Measurements from ENCODE around the gene RNASE4. TPM values are rescaled to one million over a fixed set of nuclear protein-coding genes. Genes with fewer than 3 reads are reported as not detected.

RNASE4 gene
- total and polyA plus RNA-seq, 10 donors: 0.89 to 19.9 (median 9.1) TPM

GRCh38 chr14:20644520-20644919 lies 39.8 kb upstream of the RNASE4 start:
- no peak overlapping the region for H3K4me3 ChIP-seq
- TF ChIP-seq CTCF (IDR thresholded peaks at IDR 0.05 in 8 of 11, conservative IDR thresholded peaks at IDR 0.05 in 3 of 11): no peak
- no peak for TF ChIP-seq POLR2AphosphoS5 (IDR thresholded peaks at IDR 0.05)
- TF ChIP-seq POLR2A (IDR thresholded peaks at IDR 0.05): no peak
- H3K4me1 ChIP-seq: no peaks in the 10 kb centered on the region
- DNase-seq: no peak
- H3K9me3 ChIP-seq: no peaks in the 10 kb centered on the region
- no peak overlapping the region for H3K27ac ChIP-seq
- WGBS, 5 donors: 89 to 100% (median 97%) methylated on average over 2 of the region's 2 CpGs
- peaks cover 0 to 25% (median 0%) of the 10 kb centered on the region in 7 donors for H3K27me3 ChIP-seq (replicated peaks in 1 of 7)
- intact Hi-C loops (cut with DNase I; ENCODE audit: low total_unique reads): no loop called here
- H3K36me3 ChIP-seq: no peaks in the 10 kb centered on the region

DNA sequence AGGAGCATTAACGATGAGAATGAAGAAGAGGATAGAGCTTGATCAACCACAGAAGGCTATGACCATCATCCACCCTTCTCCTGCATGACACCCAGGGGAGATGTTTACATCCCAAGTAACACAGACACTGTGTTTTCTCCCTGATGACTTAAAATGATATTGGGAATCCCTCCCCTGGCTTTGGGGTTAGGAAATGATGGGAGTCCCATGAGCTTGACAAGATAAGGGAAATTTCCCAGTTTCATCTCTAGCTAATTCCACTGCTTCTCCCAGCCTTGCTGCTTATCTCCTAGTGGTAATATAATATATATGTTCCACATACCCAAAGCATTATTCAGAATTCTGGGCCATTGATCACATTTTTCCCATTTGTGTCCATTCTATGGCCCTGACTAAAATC lies 38.9 kb upstream of the RNASE4 start:
- no peak overlapping the region for H3K27ac ChIP-seq
- H3K4me3 ChIP-seq: no peak overlapping the region
- no peaks in the 10 kb centered on the region for H3K4me1 ChIP-seq
- peaks cover 0 to 34% (median 3%) of the 10 kb centered on the region in 7 donors for H3K27me3 ChIP-seq (replicated peaks in 1 of 7)
- intact Hi-C loops (cut with DNase I; ENCODE audit: low total_unique reads): no loop called here
- WGBS, 5 donors: 86 to 97% (median 93%) methylated on average over 1 of the region's 1 CpG
- no peak for DNase-seq
- TF ChIP-seq CTCF (IDR thresholded peaks at IDR 0.05 in 8 of 11, conservative IDR thresholded peaks at IDR 0.05 in 3 of 11): no peak
- no peak for TF ChIP-seq POLR2A (IDR thresholded peaks at IDR 0.05)
- TF ChIP-seq POLR2AphosphoS5 (IDR thresholded peaks at IDR 0.05): no peak
- no peaks in the 10 kb centered on the region for H3K9me3 ChIP-seq
- no peaks in the 10 kb centered on the region for H3K36me3 ChIP-seq

DNA sequence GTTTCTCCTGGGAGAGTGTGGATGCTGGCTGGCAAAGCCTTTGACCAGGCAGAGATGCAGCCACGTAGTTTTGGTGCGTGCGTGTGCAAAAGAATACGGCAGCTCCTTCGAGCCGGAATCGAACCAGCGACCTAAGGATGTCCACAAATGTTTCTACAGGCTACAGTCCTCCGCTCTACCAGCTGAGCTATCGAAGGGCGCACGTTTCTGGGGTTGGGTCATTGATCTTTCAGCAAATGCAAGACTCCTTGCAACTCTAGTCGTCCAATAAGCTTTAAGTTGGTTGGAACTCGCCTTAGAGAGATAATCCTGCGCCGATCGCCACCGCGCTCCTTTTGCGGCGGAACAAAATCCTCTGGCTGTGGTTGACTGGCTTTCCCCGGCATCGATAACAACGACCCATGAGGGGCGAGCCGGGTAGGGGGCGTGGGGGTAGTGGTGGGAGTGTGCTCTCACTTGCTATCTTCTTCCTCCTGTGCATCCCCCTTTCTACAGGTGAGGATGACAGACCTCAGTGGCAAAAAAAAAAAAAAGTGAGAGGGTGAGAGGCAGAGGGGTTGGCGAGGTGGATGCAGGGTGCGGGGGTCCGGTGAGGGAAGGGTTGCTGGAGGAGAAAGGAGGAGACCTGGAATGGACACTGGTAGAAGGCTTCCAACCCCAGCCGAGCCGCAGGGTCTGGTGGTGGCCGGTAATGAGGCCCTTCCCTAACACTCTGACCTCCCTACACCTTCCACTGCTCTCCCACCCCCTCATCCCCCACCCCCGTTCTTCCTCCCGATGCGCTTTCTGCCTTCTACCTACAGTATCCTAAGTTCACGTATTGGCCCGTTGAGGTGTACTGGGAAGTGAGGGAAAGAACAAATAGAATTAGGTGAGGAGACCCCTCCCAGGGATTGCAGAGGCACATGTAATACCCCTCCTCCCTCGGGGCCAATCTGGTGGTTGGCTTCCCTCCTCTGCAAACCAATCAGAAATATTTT lies 31.1 kb upstream of the RNASE4 start:
- H3K4me1 ChIP-seq: peaks cover 0 to 22% (median 6%) of the 10 kb centered on the region in 6 donors
- intact Hi-C loops (cut with DNase I; ENCODE audit: low total_unique reads): no loop called here
- TF ChIP-seq POLR2AphosphoS5 (IDR thresholded peaks at IDR 0.05): no peak
- no peak for TF ChIP-seq POLR2A (IDR thresholded peaks at IDR 0.05)
- no peak for TF ChIP-seq CTCF (IDR thresholded peaks at IDR 0.05 in 8 of 11, conservative IDR thresholded peaks at IDR 0.05 in 3 of 11)
- peaks cover 0 to 91% (median 62%) of the 10 kb centered on the region in 7 donors for H3K27me3 ChIP-seq (replicated peaks in 1 of 7)
- no peaks in the 10 kb centered on the region for H3K9me3 ChIP-seq
- DNase-seq: peak; percentile 53
- no peak overlapping the region for H3K27ac ChIP-seq
- 2 to 9% (median 5%) methylated on average over 33 to 39 of the region's 39 CpGs for WGBS, 5 donors
- H3K36me3 ChIP-seq: no peaks in the 10 kb centered on the region
- peak overlapping the region in 1 of 8 donors; percentile 52 for H3K4me3 ChIP-seq

GRCh38 chr14:20655851-20656250 lies 28.5 kb upstream of the RNASE4 start:
- H3K27me3 ChIP-seq (replicated peaks in 1 of 7): peaks cover 0 to 98% (median 75%) of the 10 kb centered on the region in 7 donors
- WGBS, 5 donors: 66 to 85% (median 81%) methylated on average over 4 of the region's 4 CpGs
- no peak for DNase-seq

More at GRCh38 chr14:20655851-20656250, 28.5 kb upstream of the RNASE4 start:
- intact Hi-C loops (cut with DNase I; ENCODE audit: low total_unique reads): no loop called here
- Histone ChIP-seq H3K4me1 (peaks cover 0 to 22% (median 6%) of the 10 kb centered on the region in 6 donors), H3K36me3 (no peaks in the 10 kb centered on the region), H3K4me3 (no peak overlapping the region), H3K27ac (no peak overlapping the region), H3K9me3 (no peaks in the 10 kb centered on the region)
- TF ChIP-seq POLR2A (IDR thresholded peaks at IDR 0.05) (no peak), CTCF (IDR thresholded peaks at IDR 0.05 in 8 of 11, conservative IDR thresholded peaks at IDR 0.05 in 3 of 11) (no peak), POLR2AphosphoS5 (IDR thresholded peaks at IDR 0.05) (no peak)
